CD4-positive, alpha-beta T cell treated with Interleukin-17A for 1 hour (primary cell): ENCODE data around the gene AS3MT.
A peak's percentile ranks its signal among the peaks of the same experiment; 100 is the strongest.

ENCODE experiments used
- DNase-seq: peaks from one replicate; pipeline ENCODE4 v3.0.0-alpha.2; 2020

AS3MT gene

DNA sequence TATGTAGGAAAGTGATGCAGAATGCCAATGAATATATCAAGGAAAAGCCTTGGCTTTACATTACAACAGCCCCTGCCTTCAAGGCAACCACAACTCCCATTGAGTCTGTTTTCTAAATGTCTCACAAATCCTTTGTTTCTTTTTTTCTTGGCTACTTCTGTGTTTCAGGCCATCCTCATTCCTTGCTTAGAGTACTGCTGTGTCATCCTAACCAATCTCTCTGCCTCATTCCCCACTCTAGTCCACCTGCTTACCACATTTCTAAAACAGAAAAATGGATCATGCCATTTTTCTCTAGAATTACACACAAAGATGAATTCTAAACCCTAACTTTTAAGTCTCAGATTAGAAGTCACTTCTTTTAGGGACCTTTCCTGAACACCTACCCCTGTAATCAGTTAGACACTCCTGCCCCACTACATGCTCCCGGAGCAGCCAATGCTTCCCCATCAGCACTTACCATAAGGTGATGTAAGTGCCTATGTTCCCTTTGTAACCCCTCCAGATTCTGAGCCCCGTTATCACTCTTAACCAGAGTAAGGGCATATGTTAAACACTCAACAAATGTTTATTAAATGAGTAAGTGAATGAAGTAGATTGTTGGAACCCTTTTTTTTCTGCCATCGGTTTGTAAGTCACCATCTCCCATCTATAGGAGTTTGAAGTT, 12.4 kb upstream of the AS3MT start:
- no peak for DNase-seq

DNA sequence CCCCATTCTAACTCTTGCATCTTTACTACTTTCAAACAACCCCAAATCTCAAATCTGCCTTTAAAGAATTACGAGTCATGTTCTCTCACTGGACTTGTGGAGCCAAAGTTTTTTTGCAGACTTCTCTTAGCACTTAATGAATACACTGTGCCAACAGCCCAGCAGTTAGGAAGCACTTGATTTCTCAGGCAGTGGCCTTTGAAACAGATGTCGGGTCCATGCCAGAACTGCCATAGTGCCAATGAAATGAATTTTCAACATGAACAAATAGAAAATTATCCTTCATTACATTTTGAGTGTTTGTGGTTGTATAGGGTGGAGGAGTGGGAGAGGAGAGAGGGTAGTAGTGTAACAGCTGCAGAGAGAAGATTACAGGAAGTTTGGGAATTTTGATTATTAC, 9.4 kb upstream of the AS3MT start:
- DNase-seq = no peak

DNA sequence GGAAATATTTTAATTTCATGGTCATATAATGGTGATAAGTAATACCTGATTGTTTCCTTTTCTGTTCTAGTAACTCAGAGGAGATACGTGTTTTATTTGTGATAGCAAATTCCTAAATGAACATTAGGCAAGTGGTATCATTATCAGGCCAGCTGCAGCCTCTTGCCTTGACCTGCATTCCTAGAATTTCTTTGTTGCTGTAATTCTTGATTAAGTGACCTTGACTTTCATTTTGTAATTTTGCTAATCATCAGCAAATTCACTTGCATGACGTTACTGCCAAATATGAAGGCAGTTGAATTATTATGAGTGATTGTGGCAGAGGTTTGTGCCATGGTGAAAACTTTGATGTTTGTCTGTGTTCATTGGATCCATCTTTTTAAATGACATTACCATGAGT, 5.6 kb upstream of the AS3MT start:
- DNase-seq = no peak

DNA sequence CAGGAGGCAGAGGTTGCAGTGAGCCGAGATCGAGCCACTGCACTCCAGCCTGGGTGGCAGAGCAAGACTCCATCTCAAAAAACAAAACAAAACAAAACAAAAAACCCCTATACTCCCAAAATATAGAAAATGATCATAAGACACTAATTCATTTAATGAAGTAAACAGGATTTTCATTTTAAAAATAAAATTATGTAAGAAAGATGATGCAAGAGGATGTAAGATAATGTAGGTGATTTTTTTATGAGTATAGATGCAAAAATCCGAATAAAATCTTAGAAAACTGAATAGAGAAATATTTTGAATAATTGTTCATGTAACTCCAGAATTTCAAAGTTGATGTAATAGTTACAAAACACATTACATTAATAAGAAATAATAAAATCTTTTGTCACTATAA, 3.6 kb upstream of the AS3MT start:
- DNase-seq = no peak

DNA sequence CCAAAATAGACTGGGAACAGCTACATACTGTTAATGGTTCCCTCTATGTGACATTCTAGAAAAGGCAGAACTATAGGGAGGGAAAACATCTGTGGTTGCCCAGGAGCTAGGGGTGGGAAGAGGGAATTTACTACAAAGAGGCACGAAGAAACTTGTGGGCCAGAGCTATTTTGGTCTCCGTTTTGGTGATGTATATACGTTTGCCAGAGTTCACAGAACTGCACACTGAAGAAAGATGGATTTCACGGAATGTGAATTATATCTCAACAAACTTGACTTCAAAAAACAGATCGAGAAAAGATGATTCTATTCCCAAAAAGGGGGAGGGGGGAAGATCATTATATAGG, 386 bp upstream of the AS3MT start:
- no peak for DNase-seq

DNA sequence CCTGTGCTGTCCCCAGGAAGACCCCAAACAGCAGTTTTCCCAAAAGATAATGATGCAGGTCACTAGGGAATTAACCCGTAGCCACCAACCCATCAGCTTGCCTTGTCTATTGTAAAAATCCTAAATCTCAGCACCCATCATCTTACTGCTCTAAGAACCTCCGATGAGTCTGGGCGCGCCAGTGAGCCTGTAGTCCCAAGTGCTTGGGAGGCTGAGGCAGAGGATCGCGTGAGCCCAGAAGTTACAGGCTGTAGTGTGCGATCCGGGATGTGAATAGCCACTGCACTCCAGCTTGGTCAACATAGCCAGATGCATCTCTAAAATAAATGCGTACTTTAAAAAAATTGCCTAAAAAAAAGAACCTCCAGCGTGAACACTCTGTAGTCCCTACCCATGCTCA, 951 bp downstream of the AS3MT start:
- no peak for DNase-seq

DNA sequence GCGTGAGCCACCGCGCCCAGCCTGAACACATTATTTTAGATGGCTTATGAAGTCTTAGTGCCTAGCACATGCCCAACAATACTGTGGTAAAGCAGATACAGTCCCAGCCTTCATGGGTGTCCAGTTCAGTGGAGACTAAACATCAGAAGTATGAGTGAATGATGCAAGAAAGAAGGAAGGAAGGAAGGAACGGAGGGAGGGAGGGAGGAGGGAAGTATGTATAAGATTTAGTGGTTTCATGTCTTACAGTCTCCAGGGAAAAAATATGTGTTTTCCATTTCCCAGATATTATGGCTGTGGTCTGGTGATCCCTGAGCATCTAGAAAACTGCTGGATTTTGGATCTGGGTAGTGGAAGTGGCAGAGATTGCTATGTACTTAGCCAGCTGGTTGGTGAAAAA, 2.9 kb downstream of the AS3MT start:
- DNase-seq = no peak

DNA sequence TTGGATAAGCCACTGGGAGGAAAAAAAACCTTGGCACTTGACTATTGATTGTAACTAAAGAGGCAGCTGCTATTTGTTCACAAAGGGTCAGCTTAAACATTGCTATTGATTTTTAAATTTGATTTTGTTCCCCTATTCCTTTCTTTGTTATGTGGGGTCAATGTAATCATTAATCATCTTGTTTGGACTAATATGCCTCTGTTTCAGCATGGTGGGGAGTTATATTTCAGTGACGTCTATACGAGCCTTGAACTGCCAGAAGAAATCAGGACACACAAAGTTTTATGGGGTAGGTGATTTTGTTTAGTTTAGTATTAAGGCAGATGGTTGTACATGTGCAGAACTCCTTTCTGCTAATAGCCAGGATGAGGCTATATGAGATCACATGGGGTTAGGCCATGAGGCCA, 7.5 kb downstream of the AS3MT start:
- DNase-seq = no peak

DNA sequence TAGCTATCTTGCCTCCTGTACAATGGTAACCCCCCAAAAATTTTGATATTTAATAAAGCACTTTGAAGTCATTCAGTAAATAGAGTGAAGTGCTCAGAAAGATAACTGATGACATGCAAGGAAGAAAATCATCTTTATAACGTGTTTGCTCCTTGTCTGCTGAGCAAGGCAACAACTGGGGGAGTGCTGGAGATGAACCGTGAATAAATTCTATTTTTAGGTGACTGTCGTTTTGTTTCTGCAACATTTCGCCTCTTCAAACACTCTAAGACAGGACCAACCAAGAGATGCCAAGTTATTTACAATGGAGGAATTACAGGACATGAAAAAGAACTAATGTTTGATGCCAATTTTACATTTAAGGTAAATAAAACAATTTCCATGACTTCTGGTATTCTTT, 9.4 kb downstream of the AS3MT start:
- DNase-seq = no peak

DNA sequence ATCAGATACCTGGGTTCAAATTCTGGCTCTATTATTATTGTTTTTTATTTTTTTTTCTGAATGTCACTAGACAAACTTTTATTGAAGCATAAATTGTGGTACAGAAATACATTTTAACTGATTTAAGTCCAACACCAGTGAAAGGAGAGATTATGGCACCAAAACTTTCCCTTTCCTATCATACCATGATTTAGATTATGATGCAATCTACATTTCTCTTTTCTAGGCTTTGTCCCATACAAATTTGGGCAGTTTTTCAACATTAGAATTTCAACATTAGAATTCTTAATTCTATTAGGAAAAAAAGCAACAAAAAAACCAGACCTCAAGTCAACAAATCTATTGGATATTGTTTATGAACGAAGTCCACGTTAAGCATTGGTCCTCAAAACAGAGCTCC, 11.0 kb downstream of the AS3MT start:
- DNase-seq = no peak

DNA sequence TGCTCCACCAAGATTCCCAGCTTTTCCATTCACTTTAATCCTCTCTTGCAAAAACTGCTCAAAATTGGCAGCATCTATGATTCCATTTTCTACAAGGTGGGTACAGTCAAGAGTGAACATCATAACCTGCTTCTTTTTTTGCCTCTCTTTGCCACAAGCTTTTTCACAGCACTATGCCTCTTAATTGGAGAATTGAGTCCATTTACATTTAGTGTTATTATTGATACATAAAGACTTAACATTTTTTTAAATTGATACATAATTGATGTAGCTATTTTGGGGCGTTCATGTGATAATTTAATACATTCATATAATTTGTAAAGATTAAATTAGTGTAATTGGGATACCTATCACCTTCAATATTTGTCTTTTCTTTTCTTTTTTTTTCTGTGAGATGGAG, 18.8 kb downstream of the AS3MT start:
- no peak for DNase-seq

DNA sequence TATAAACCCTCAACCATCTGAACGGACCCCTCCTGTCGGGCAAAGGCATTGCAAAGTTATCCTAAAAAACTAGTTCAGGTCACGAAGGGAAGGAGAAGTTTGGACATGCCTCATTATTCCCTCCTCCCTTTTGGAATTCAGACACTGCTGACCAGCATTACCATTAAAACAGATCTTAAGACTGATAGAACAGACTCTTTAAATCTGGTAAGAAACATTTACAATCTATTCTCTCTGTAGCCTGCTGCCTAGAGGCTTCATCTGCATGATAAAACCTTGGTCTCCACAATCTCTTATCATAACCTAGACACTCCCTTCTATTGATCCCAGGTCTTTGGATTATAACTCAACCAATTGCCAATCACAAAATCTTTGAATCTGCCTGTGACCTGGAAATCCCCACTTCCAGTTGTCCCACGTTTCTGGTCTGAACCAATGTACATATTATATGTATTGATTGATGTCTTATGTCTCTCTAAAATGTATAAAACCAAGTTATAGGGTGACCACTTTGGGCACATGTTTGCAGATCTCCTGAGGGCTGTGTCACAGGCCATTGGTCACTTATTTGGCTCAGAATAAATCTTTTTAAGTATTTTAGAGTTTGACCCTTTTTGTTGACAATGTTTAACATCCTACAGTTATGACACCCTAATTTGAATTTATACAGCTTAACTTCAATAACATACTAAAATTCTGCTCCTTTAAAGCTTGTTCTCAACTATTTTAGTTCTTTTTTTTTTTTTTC, 25.4 kb downstream of the AS3MT start:
- no peak for DNase-seq

DNA sequence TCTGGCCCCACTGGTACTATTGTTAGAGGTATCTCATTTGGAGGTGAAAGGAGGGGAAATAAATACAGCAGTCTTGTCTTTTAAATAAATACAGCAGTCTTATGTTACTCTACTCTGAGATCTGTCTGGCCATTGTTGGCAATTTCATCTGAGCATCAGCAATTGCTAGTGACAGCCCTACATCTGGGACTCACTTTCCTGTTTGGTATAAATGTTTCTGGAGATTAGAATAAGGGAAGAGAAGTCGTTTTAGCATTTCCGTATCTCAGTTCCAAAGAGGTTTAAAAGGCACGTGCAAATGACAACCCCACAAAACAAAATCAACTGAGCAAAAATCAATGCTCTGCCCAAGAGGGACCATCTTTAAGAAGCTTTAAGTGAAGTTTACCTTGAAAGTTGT, 30.7 kb downstream of the AS3MT start:
- DNase-seq = no peak

DNA sequence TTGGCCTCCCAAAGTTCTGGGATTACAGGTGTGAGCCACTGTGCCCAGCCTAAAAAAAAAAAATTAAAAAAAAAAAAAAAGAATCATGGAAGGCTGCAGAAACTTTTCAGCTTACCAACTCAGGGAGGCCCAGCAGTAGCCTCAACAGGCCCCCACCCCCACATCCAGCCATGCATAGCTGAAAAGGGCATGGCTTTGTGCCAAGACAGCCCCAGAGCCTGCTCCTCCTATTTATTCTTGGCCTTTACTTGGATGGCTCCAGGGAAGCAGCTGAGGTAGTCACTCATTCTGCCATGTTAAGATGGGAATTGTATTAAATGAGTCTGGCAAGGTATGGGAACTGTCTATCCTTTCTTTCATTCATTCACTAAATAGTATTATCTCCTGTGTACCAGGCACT, 35.1 kb downstream of the AS3MT start:
- no peak for DNase-seq

DNA sequence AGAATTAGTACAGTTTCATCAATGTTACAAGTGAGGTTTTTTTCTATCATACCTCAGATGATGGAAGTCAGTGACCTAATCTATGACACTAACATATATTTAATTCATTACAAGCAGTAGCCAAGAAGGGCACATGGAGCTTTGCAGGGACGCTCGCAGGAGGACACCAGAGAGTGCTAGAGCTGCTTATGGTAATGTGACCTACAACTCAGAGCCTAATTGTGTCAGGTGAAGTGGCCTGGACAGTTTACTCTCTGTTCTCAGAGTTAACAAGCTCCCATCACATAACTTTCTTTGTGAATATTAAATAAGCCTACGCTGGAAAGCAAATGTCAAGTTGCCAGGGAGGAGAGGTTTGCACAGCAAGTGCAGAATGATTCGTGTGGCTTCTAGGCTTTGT, 37.2 kb downstream of the AS3MT start:
- no peak for DNase-seq

DNA sequence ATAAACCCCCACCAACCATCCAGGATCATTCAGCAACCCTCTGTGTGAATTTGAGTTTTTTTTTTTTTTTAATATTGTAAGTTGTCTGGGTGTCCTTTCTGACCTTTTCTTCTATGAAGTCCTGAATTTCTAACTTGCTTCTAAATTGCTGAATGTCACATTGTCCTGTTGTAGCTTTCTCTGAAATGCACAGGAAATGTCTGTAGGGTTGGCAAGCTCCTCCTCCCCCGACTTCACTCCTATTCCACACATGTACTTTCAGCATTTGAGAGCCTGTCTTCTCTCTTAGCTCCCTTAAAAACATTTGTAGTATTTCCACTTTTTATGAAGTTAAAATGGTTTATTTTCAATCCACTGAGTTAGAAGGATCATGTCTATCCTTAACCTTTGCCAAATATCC, 45.5 kb downstream of the AS3MT start:
- no peak for DNase-seq

DNA sequence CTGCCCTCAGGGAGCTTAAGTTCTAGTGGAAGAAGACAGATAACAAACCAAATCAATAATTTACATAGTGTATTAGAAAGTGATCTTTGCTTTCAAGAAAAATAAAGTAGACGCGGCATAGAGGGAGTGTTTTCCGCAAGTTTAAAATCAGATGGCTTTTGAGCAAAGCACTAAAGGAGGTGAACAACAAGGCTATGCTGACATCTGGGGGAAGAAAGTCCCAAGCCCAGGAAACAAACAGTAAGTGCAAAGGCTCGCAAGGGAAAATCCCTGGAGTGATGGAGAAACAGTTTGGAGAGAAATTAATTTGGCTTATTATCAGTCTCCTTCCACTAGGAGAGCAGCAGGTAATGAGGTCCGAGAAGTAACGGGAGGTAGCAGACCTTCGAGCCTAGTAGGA, 46.9 kb downstream of the AS3MT start:
- no peak for DNase-seq

DNA sequence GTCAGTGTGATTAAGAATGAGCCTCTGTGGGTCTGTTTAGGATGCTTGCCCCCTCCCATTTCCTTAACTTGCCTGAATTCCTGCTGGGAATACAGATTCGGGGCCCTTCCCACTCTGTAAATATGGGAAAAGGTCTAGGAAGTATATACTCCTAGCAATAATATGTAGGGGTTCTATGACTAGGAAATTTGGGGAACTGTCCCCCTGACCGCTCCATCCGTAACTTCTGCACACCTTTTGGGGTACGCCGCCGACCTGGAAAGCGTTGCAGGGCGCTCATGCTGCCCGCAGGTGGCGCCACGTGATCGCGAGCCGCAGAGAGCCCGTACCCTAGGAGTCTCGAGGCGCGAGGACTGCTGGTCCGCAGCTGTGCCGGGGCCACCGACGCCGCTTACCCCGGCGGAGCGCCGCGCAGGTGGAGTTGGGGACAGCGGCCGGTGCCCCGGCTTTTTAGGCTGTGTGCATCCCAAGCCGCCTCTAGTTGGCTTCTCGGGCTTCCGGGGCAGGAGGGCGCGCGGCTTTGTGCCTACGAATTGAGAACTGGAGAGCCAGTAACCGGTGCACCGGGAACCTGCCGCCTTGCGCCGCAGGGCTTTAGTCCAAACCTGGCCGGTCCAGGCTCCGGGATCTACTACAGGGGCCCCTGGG, 48.2 kb downstream of the AS3MT start:
- DNase-seq = peak; percentile 85

DNA sequence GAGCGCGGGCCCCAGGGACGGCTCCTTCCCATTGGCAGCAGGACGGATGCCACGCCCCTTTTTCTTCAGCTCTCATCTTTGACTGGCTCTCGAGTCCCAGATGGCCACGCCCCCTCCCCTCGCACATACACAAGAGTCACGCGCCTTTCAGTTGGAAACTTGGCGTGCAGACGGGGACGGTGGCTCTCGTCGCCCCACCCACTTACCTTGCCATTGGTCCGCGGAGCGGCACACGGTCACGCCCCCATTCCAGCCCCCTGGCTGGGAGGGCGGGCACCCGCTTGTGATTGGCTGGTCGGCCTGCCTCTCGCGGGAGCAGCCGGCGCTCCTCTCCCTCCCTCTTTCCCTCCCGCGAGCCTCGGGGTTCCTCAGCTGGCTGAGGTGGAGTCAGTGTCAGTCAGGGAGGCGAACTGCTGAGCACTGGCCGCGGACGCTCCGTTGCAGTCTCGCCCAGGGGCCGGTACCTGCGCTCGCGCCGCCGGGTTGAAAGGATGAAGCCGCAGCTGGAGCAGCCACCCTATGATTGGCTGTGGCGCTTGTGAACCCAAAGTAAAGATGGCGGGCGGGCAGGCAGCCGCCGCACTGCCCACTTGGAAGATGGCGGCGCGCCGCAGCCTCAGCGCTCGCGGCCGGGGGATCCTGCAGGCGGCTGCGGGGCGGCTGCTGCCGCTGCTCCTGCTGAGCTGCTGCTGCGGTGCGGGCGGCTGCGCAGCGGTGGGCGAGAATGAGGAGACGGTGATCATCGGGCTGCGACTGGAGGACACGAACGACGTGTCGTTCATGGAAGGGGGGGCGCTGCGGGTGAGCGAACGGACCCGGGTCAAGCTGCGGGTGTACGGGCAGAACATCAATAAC, 48.9 kb downstream of the AS3MT start, which contains the start of gene CNNM2:
Gene CNNM2 (plus strand): TSS at position 333 of the 855 bp plus-strand sequence. CDS start 187 bp downstream, at position 520.
- peak; percentile 100 for DNase-seq

DNA sequence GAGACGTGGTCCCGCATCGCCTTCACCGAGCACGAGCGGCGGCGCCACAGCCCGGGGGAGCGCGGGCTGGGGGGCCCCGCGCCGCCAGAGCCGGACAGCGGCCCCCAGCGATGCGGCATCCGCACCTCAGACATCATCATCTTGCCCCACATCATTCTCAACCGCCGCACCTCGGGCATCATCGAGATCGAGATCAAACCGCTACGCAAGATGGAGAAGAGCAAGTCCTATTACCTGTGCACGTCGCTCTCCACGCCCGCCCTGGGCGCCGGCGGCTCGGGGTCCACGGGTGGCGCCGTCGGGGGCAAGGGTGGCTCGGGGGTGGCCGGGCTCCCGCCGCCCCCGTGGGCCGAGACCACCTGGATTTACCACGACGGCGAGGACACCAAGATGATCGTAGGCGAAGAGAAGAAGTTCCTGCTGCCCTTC, 49.6 kb downstream of the AS3MT start:
- DNase-seq = peak; percentile 39

DNA sequence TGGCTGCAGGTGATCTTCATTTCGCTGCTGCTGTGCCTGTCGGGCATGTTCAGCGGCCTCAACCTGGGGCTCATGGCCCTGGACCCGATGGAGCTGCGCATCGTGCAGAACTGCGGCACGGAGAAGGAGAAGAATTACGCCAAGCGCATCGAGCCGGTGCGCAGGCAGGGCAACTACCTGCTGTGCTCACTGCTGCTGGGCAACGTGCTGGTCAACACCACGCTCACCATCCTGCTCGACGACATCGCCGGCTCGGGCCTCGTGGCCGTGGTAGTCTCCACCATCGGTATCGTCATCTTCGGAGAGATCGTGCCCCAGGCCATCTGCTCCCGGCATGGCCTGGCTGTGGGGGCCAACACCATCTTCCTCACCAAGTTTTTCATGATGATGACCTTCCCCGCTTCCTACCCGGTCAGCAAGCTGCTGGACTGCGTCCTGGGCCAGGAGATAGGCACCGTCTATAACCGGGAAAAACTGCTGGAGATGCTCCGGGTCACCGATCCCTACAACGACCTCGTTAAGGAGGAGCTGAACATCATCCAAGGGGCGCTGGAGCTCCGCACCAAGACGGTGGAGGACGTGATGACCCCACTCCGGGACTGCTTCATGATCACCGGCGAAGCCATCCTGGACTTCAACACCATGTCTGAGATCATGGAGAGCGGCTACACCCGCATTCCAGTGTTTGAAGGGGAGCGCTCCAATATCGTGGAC, 50.1 kb downstream of the AS3MT start:
- DNase-seq = no peak

DNA sequence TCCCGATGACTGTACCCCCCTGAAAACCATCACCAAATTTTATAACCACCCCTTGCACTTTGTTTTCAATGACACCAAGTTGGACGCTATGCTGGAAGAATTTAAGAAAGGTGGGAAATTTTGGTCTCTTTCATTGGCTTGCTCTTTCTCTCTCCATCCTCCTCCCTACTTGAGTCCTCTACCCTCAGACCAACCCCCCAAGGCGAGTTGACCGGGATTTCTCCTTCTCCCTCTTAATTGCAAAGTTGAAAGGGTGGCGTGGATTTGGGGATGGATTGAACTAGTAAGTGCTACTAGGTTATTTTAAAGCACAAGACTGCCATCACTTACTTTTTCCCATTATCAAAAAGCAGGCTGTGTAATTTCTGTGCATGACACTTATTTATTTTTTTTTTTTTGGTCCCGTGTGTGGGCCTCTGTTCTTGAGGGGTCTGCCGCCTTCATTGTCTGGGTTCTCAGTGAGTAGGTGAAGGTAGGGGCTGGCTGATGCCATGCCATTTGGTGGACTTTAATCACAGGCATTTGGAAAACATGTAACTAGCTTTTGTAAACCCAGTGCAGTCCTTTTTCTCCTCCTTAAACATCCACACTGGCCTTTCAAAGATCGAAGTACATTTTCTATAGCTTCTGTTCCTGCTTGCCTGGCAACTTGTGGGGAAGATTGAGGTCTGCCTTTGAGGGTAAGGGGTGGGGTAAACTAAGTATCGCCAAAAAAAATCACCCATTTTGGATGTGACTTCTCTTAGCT, 50.9 kb downstream of the AS3MT start:
- no peak for DNase-seq
